ENCODE results near the gene TSPAN9. TPM values are rescaled to one million over a fixed set of nuclear protein-coding genes. Genes with fewer than 3 reads are reported as not detected.

Gene TSPAN9
- polyA plus RNA-seq, 1 experiment: 67.0 TPM

DNA sequence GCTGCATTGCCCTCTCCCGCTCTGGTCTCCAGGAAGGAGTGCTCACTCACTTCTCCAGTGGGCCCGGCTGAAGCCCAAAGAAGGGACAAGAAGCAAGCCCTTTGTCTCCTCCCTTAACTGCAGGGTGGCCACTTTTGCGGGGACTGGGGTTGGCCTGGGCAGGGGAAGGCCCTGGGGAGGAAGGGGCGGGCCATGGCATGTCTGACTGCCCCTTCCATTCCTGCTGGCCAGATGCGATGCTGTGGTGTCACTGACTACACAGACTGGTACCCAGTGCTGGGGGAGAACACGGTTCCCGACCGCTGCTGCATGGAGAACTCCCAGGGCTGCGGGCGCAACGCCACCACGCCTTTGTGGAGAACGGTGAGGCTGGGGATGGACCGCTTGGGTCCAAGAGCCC lies 203.8 kb downstream of the TSPAN9 start:
- no peak overlapping the region for H3K4me3 ChIP-seq (ENCODE audit: low read depth, low read length)
- no peak for DNase-seq (ENCODE audit: low read depth)
- no peaks in the 10 kb centered on the region for H3K27me3 ChIP-seq (ENCODE audit: control insufficient read depth, insufficient read depth, low read length)
- TF ChIP-seq, protein P1, sequence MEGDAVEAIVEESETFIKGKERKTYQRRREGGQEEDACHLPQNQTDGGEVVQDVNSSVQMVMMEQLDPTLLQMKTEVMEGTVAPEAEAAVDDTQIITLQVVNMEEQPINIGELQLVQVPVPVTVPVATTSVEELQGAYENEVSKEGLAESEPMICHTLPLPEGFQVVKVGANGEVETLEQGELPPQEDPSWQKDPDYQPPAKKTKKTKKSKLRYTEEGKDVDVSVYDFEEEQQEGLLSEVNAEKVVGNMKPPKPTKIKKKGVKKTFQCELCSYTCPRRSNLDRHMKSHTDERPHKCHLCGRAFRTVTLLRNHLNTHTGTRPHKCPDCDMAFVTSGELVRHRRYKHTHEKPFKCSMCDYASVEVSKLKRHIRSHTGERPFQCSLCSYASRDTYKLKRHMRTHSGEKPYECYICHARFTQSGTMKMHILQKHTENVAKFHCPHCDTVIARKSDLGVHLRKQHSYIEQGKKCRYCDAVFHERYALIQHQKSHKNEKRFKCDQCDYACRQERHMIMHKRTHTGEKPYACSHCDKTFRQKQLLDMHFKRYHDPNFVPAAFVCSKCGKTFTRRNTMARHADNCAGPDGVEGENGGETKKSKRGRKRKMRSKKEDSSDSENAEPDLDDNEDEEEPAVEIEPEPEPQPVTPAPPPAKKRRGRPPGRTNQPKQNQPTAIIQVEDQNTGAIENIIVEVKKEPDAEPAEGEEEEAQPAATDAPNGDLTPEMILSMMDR (IDR thresholded peaks at IDR 0.05; ENCODE audit: insufficient read depth, low read depth, low read length): no peak
- ChIA-PET CTCF (interaction anchor here (1.2 to 12.6 kb wide), 2 partner anchors 144 to 208 kb away, joined by 5 to 223 read pairs; no protein-coding TSS in a partner anchor), POLR2A (no interaction called here)
- peaks cover 9% of the 10 kb centered on the region for H3K36me3 ChIP-seq (ENCODE audit: control insufficient read depth, insufficient read depth, low read length)

DNA sequence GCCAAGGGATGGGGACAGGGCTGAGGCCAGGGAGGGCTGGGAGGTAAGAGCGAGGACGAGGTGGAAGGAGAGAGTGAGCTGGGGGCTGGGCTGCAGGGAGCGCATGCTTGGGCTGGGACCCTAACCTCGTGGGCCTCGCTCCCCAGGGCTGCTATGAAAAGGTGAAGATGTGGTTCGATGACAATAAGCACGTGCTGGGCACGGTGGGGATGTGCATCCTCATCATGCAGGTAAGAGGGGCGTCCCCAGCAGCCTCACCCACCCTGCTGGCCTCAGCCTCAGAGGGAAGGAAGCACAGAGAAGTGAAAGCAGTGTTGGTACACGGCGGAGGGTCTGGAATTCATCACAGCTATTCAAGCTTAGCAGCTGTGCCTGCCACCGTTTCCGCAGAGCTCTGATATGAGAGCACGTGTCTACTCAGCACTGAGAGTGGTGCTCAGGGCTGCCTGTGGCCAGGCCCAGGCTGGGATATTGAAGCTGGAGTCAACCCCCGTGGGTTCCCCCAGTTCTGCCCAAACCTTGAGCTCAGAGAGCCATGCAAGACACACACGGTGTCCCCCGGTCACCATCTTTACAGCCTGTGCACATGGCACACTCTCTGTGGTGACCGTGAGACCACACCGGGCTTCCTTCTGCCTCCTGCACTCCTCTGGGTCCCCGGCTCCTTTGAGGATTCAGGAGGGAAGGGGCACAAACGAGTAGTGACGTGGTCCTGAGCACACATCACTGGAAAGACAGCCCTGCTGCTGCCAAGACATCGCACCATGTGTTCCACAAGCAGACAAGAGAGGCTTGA lies 204.6 kb downstream of the TSPAN9 start:
- TF ChIP-seq, protein P1 (IDR thresholded peaks at IDR 0.05; ENCODE audit: insufficient read depth, low read depth, low read length): no peak
- Histone ChIP-seq H3K4me3 (ENCODE audit: low read depth, low read length) (no peak overlapping the region), H3K36me3 (ENCODE audit: control insufficient read depth, insufficient read depth, low read length) (peaks cover 9% of the 10 kb centered on the region), H3K27me3 (ENCODE audit: control insufficient read depth, insufficient read depth, low read length) (no peaks in the 10 kb centered on the region)
- POLR2A ChIA-PET: no interaction called here
- CTCF ChIA-PET: interaction anchor here (1.2 to 12.6 kb wide), 3 partner anchors 19 to 208 kb away, joined by 5 to 223 read pairs (median 5); no protein-coding TSS in a partner anchor
- no peak for DNase-seq (ENCODE audit: low read depth)

DNA sequence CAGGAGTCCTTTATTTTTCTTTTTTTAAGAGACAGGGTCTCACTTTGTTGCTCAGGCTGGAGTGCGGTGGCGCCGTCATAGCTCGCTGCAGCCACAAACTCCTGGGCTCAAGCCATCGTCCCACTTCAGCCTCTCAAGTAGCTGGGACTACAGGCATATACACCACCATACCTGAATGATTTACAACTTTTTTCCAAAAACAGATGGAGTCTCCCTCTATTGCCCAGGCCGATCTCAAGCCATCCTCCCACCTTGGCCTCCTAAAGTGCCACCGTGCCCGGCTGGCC lies 205.1 kb downstream of the TSPAN9 start:
- TF ChIP-seq, protein P1 (IDR thresholded peaks at IDR 0.05; ENCODE audit: insufficient read depth, low read depth, low read length): no peak
- POLR2A ChIA-PET: no interaction called here
- Histone ChIP-seq H3K4me3 (ENCODE audit: low read depth, low read length) (no peak overlapping the region), H3K27me3 (ENCODE audit: control insufficient read depth, insufficient read depth, low read length) (no peaks in the 10 kb centered on the region), H3K36me3 (ENCODE audit: control insufficient read depth, insufficient read depth, low read length) (peaks cover 9% of the 10 kb centered on the region)
- DNase-seq (ENCODE audit: low read depth): no peak
- CTCF ChIA-PET: interaction anchor here (1.2 kb wide), 2 partner anchors 18 to 209 kb away, joined by 5 read pairs; no protein-coding TSS in a partner anchor

DNA sequence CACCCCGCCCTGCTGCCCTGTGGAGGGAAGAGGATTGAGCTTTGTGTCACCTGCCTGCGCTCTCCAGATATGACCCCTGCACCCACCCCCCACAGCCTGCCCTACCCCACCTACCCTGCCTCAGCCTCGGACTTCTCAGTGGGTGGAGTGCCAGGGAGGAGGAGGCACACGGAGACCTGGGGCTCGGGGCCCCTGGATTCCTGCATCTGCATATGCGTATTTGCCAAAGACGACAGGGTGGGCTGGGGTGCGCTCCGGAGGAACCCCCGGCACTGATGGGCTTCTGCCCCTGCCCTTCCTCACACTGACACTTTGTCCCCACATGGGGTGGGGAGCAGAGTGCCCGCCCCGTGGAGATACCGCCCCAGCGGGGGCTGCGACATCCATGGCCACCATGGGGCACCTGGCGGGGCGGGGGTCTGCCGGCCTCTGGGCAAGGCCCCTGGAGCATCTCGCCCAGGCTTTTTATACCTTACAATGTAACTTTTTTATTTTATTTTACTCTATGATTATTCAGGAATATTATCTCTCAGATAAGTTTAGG lies 206.0 kb downstream of the TSPAN9 start:
- H3K27me3 ChIP-seq (ENCODE audit: control insufficient read depth, insufficient read depth, low read length): no peaks in the 10 kb centered on the region
- CTCF ChIA-PET: interaction anchor here (0.6 kb wide), 1 partner anchor 17 kb away, joined by 3 read pairs; no protein-coding TSS in a partner anchor
- peaks cover 9% of the 10 kb centered on the region for H3K36me3 ChIP-seq (ENCODE audit: control insufficient read depth, insufficient read depth, low read length)
- TF ChIP-seq, protein P1 (IDR thresholded peaks at IDR 0.05; ENCODE audit: insufficient read depth, low read depth, low read length): no peak
- no peak for DNase-seq (ENCODE audit: low read depth)
- H3K4me3 ChIP-seq (ENCODE audit: low read depth, low read length): no peak overlapping the region
- POLR2A ChIA-PET: no interaction called here

DNA sequence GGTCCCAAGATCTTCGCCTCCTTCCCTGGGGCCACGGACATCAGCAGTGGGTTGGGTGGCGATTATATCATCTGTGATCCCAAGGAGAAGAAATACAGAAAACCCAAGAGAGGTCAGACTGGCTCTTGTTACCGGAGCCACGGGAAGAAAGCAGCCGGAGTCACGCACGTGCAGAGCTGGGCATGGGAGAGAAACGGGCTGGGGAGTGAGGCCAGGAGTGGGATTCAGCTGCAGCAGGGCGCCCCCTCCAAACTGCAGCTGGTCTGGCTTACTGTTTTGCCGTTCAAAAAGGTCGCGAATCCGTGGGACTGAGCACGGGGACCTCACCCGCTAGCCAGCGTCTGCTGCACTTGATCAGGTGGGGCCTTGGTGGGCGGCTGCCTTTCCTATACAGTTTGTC lies 207.2 kb downstream of the TSPAN9 start:
- no peak overlapping the region for H3K4me3 ChIP-seq (ENCODE audit: low read depth, low read length)
- CTCF ChIA-PET: interaction anchor here (1.5 to 1.7 kb wide), 3 partner anchors 9 to 148 kb away, joined by 3 to 8 read pairs (median 7); no protein-coding TSS in a partner anchor
- H3K27me3 ChIP-seq (ENCODE audit: control insufficient read depth, insufficient read depth, low read length): peaks cover 1% of the 10 kb centered on the region; the same call in 1 of the 2 replicates
- peaks cover 8% of the 10 kb centered on the region for H3K36me3 ChIP-seq (ENCODE audit: control insufficient read depth, insufficient read depth, low read length)
- DNase-seq (ENCODE audit: low read depth): no peak
- TF ChIP-seq, protein P1 (IDR thresholded peaks at IDR 0.05; ENCODE audit: insufficient read depth, low read depth, low read length): no peak
- POLR2A ChIA-PET: no interaction called here
